Activated T-cell treated with anti-CD3 and anti-CD28 coated beads, Interleukin-2, amount 50 U/mL, for 72 hours (primary cell): ENCODE measurements around the gene ZNF695. TPM values are rescaled to one million over a fixed set of nuclear protein-coding genes. Genes with fewer than 3 reads are reported as not detected.
A peak's percentile ranks its signal among the peaks of the same experiment; 100 is the strongest.

Source experiments
- ATAC-seq, 2 donors: fragments of 150-1000 bp; cut with Tn5 transposase; replicated peaks in 1 of 2; 2 replicates each; pipeline ENCODE4 v1.10.0; 2021; ENCODE audit warnings: moderate library complexity in 2 of 2, mild to moderate bottlenecking in 1 of 2
- DNase-seq, 2 donors: peaks; one replicate each; pipeline ENCODE4 v3.0.0; 2021 to 2022; ENCODE audit warnings: mixed read lengths in 1 of 2
- H3K27ac Mint-ChIP-seq: one replicate; pipeline ENCODE4 v1.8.0; 2022; ENCODE audit warnings: mild to moderate bottlenecking, moderate library complexity, mixed read lengths
- H3K27me3 Mint-ChIP-seq: one replicate; pipeline ENCODE4 v1.8.0; 2022; ENCODE audit warnings: low read depth, mixed read lengths
- H3K36me3 Mint-ChIP-seq, 2 donors: one replicate each; pipeline ENCODE4 v1.8.0; 2022; ENCODE audit warnings: mixed read lengths in 2 of 2, mild to moderate bottlenecking in 1 of 2; ENCODE audit not compliant: insufficient read depth in 2 of 2
- H3K4me1 Mint-ChIP-seq: one replicate; pipeline ENCODE4 v1.8.0; 2022; ENCODE audit warnings: low read depth, mixed read lengths
- H3K4me3 Mint-ChIP-seq, 2 donors: one replicate each; pipeline ENCODE4 v1.8.0; 2022; ENCODE audit warnings: mild to moderate bottlenecking in 2 of 2, mixed read lengths in 2 of 2, moderate library complexity in 2 of 2
- H3K9me3 Mint-ChIP-seq, 2 donors: one replicate each; pipeline ENCODE4 v1.8.0; 2022; ENCODE audit warnings: mixed read lengths in 2 of 2
- total RNA-seq, 2 donors: library from RNA; stranded (reverse); gene quantifications; one replicate each; pipeline ENCODE4 v1.2.3, GENCODE V29; 2022

ZNF695 gene
- total RNA-seq, 2 donors from 2014 or later = 1.7 to 6.3 TPM

- Mint-ChIP-seq H3K9me3 (peaks cover 20 to 23% of the 10 kb centered on the region in 2 donors), H3K36me3 (peaks cover 26 to 63% of the 10 kb centered on the region in 2 donors), H3K27me3 (no peaks in the 10 kb centered on the region), H3K27ac (no peak overlapping the region), H3K4me3 (no peak overlapping the region), H3K4me1 (no peaks in the 10 kb centered on the region)
- no peak for DNase-seq
- no peak for ATAC-seq
Measured at GRCh38 chr1:246988316-246988715, 19.5 kb downstream of the ZNF695 start.

- ATAC-seq = no peak
- no peak for DNase-seq
- peaks cover 20 to 23% of the 10 kb centered on the region in 2 donors for H3K9me3 Mint-ChIP-seq
- no peaks in the 10 kb centered on the region for H3K4me1 Mint-ChIP-seq
- no peak overlapping the region for H3K27ac Mint-ChIP-seq
- H3K27me3 Mint-ChIP-seq = no peaks in the 10 kb centered on the region
- no peak overlapping the region for H3K4me3 Mint-ChIP-seq
- H3K36me3 Mint-ChIP-seq = peaks cover 26 to 66% of the 10 kb centered on the region in 2 donors
Measured at GRCh38 chr1:246987083-246987690, 20.7 kb downstream of the ZNF695 start.

GRCh38 chr1:246978785-246979184 is 29.1 kb downstream of the ZNF695 start:
- ATAC-seq = no peak

GRCh38 chr1:246978281-246978680 is 29.6 kb downstream of the ZNF695 start:
- DNase-seq (no peak), ATAC-seq (no peak)
- no peak overlapping the region for H3K27ac Mint-ChIP-seq
- no peaks in the 10 kb centered on the region for H3K27me3 Mint-ChIP-seq
- H3K4me3 Mint-ChIP-seq = no peak overlapping the region
- H3K9me3 Mint-ChIP-seq = peaks cover 9 to 10% of the 10 kb centered on the region in 2 donors
- no peaks in the 10 kb centered on the region for H3K4me1 Mint-ChIP-seq
- peaks cover 8 to 26% of the 10 kb centered on the region in 2 donors for H3K36me3 Mint-ChIP-seq

More at GRCh38 chr1:246978785-246979184, 29.1 kb downstream of the ZNF695 start:
- no peaks in the 10 kb centered on the region for H3K27me3 Mint-ChIP-seq
- H3K4me3 Mint-ChIP-seq = no peak overlapping the region
- peaks cover 9 to 11% of the 10 kb centered on the region in 2 donors for H3K9me3 Mint-ChIP-seq
- no peak overlapping the region for H3K27ac Mint-ChIP-seq
- no peaks in the 10 kb centered on the region for H3K4me1 Mint-ChIP-seq
- DNase-seq = no peak
- peaks cover 8 to 29% of the 10 kb centered on the region in 2 donors for H3K36me3 Mint-ChIP-seq

GRCh38 chr1:246971969-246972368 is 35.9 kb downstream of the ZNF695 start:
- no peak for DNase-seq
- Mint-ChIP-seq H3K9me3 (peaks cover 8 to 12% of the 10 kb centered on the region in 2 donors), H3K36me3 (peaks cover 8 to 19% of the 10 kb centered on the region in 2 donors), H3K27ac (no peak overlapping the region), H3K4me1 (no peaks in the 10 kb centered on the region), H3K4me3 (no peak overlapping the region), H3K27me3 (no peaks in the 10 kb centered on the region)
- no peak for ATAC-seq

GRCh38 chr1:246971090-246971721 is 36.7 kb downstream of the ZNF695 start:
- Mint-ChIP-seq H3K4me1 (no peaks in the 10 kb centered on the region), H3K9me3 (peaks cover 8 to 9% of the 10 kb centered on the region in 2 donors), H3K4me3 (no peak overlapping the region), H3K27me3 (no peaks in the 10 kb centered on the region), H3K27ac (no peak overlapping the region), H3K36me3 (peaks cover 9 to 19% of the 10 kb centered on the region in 2 donors)
- peak; percentile 30 to 52 for DNase-seq
- no peak for ATAC-seq

- no peak for ATAC-seq
- no peak overlapping the region for H3K27ac Mint-ChIP-seq
- peaks cover 7 to 9% of the 10 kb centered on the region in 2 donors for H3K9me3 Mint-ChIP-seq
- H3K36me3 Mint-ChIP-seq = peaks cover 12 to 23% of the 10 kb centered on the region in 2 donors
- DNase-seq = no peak
- H3K4me3 Mint-ChIP-seq = no peak overlapping the region
- no peaks in the 10 kb centered on the region for H3K4me1 Mint-ChIP-seq
- no peaks in the 10 kb centered on the region for H3K27me3 Mint-ChIP-seq
Measured at GRCh38 chr1:246969621-246970020, 38.2 kb downstream of the ZNF695 start.

GRCh38 chr1:246966502-246966901 is 41.4 kb downstream of the ZNF695 start:
- ATAC-seq (no peak), DNase-seq (no peak)
- peaks cover 7 to 9% of the 10 kb centered on the region in 2 donors for H3K9me3 Mint-ChIP-seq
- no peak overlapping the region for H3K27ac Mint-ChIP-seq
- H3K4me1 Mint-ChIP-seq = no peaks in the 10 kb centered on the region
- H3K27me3 Mint-ChIP-seq = no peaks in the 10 kb centered on the region
- peaks cover 12 to 23% of the 10 kb centered on the region in 2 donors for H3K36me3 Mint-ChIP-seq
- H3K4me3 Mint-ChIP-seq = no peak overlapping the region

- ATAC-seq (peak in 1 of 2 donors; percentile 17), DNase-seq (no peak)
Measured at GRCh38 chr1:246959944-246960693, 47.7 kb downstream of the ZNF695 start.

GRCh38 chr1:246954126-246954525 is 53.7 kb downstream of the ZNF695 start:
- H3K4me3 Mint-ChIP-seq = no peak overlapping the region
- DNase-seq (no peak), ATAC-seq (no peak)
- H3K27ac Mint-ChIP-seq = no peak overlapping the region
- H3K9me3 Mint-ChIP-seq = no peaks in the 10 kb centered on the region
- H3K4me1 Mint-ChIP-seq = no peaks in the 10 kb centered on the region
- no peaks in the 10 kb centered on the region for H3K36me3 Mint-ChIP-seq
- no peaks in the 10 kb centered on the region for H3K27me3 Mint-ChIP-seq

More at GRCh38 chr1:246959944-246960693, 47.7 kb downstream of the ZNF695 start:
- peaks cover 7% of the 10 kb centered on the region for H3K4me1 Mint-ChIP-seq
- no peak overlapping the region for H3K27ac Mint-ChIP-seq
- peaks cover 0 to 2% of the 10 kb centered on the region in 2 donors for H3K36me3 Mint-ChIP-seq
- no peaks in the 10 kb centered on the region for H3K27me3 Mint-ChIP-seq
- no peak overlapping the region for H3K4me3 Mint-ChIP-seq
- H3K9me3 Mint-ChIP-seq = no peaks in the 10 kb centered on the region

GRCh38 chr1:246951413-246951812 is 56.4 kb downstream of the ZNF695 start:
- ATAC-seq (no peak), DNase-seq (no peak)
- Mint-ChIP-seq H3K36me3 (no peaks in the 10 kb centered on the region), H3K27ac (no peak overlapping the region), H3K4me3 (no peak overlapping the region), H3K9me3 (no peaks in the 10 kb centered on the region), H3K4me1 (no peaks in the 10 kb centered on the region), H3K27me3 (no peaks in the 10 kb centered on the region)

- Mint-ChIP-seq H3K27ac (no peak overlapping the region), H3K9me3 (no peaks in the 10 kb centered on the region), H3K4me1 (no peaks in the 10 kb centered on the region), H3K4me3 (no peak overlapping the region), H3K36me3 (no peaks in the 10 kb centered on the region), H3K27me3 (no peaks in the 10 kb centered on the region)
- DNase-seq (no peak), ATAC-seq (no peak)
Measured at GRCh38 chr1:246949956-246950355, 57.9 kb downstream of the ZNF695 start.

GRCh38 chr1:246947255-246947654 is 60.6 kb downstream of the ZNF695 start:
- no peak for ATAC-seq
- H3K4me1 Mint-ChIP-seq = no peaks in the 10 kb centered on the region
- H3K4me3 Mint-ChIP-seq = no peak overlapping the region
- no peak overlapping the region for H3K27ac Mint-ChIP-seq
- no peaks in the 10 kb centered on the region for H3K9me3 Mint-ChIP-seq
- H3K36me3 Mint-ChIP-seq = no peaks in the 10 kb centered on the region
- H3K27me3 Mint-ChIP-seq = no peaks in the 10 kb centered on the region
- no peak for DNase-seq
